Brain pericyte (primary cell): ENCODE results near the gene CHGA.

ENCODE experiments used
- DNase-seq: peaks from one replicate; pipeline ENCODE4 v3.0.0-alpha.2; 2012; ENCODE audit warnings: low read depth, low spot score

The CHGA gene

DNA sequence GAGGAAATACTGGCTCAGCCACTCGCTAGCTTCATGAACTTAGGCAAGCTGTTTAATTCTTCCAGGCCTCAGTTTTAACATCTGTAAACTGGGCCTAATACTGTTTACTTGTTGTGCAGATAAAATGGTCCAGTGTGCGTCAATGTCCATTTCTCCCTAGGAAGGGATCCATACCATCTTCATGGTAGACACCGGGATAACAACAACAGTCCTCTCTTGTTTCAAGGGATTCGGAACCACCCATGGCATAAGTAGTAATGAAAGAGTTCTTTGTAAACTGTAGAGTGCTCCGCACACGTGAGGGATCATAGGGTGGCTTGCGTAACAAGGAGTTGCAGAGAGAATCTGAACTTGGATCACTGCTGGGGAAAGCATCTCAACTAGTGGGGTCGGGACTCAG lies 17.3 kb upstream of the CHGA start:
- no peak for DNase-seq

DNA sequence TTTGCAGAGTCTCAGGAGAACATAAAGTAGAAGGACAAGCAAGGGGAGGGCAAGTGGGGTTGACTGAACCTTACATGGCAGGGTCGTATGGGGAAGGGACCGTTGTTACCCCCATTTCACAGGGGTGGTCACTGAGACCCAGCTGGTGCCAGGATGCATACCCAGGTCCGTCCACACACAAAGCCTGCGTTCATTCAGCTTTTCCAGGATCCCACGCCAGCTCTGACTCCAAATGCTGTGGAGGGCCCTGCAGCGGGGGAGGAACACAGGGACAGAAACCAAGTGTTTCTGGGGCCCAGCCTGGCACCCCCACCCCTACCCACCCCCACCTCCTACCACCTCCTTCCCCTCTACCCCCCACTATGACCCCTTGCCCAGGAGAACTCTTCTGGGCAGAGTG lies 16.5 kb upstream of the CHGA start:
- DNase-seq: no peak

DNA sequence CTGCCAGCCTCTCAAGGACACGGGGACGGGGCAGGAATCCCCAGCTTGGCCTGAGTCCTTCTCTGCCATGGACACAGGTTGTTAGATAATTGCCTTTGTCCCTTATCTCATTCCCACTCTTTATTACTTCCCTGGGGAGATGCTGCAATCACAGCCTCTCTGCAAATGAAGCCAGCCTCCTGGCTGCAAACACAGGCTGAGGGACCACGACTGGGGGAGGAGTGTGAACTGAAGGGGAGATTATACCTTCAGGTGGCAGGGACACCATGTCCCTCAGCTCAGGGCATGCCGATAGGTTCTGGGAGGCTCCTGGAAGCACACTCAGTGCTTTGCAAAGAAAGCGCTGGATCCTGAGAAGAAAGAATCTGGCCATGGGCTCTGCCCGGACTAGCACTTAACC lies 16.1 kb upstream of the CHGA start:
- no peak for DNase-seq

DNA sequence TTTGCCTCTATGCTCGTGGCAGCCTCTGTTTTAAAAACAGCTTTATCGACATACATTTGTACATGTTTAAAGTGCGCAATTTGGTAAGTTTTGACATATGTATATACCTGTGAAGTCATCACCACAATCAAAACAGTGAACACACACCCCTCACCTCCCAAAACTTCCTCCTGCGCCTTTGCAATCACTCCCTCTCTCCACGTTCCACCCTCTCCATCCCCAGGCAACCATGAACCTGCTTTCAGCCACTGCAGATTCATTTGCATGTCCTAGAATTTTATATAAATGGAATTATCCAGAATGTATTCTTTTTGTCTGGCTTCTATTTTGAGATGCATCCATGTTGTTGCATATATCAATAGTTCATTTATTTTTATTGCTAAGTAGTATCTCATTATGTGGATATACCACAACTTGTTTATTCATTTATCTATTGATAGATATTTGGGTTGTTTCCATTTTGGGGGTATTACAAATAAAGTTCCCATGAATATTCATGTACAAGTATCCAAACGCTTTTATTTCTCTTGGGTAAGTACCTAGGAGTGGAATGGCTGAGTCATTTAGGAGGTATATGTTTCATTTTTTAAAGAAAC lies 15.5 kb upstream of the CHGA start:
- DNase-seq: no peak

DNA sequence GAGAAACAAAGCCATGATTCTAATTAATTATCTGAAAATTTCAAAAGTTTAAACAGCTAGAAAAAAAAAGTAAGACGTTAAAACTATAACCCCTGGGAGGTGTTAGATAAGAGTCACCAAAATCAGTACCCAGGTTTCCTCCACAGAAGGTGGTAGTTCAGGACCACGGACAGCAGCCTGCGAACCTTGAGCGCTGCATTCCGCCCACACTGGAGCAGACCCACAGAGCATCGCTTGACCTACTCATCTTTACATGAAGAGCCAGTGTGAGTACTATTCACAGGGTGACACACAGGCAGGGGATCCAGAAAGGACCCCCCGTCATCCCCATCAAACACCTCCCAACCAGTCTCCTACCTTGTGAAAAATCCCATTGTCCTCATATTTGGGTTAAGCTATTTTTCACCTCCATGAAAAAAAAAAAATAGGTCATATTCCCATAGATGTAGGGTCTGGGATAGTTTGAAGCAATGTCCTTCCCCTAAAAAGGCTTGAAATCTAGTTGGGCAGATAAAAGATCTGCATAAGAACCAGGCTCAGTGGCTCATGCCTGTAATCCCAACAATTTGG lies 8.8 kb upstream of the CHGA start:
- no peak for DNase-seq

DNA sequence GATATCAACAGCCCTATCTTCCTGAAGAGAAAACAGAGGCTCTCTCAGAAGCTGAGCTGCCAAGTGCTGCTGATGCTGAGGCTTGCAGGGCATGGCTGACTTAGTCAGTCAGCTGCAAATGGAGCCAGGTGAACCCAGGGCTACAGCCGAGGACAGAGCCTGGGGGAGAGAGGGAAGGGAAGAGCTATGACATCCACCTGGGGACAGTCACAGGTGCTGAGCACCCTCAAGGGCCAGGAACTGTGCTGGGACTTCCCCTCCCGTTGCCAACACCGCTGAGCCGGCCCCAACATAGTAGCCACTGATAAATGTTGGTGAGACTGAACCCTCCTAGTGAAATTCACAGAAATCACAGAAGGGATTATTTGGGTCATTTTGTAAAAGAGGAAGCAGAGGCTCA lies 6.7 kb upstream of the CHGA start:
- no peak for DNase-seq

DNA sequence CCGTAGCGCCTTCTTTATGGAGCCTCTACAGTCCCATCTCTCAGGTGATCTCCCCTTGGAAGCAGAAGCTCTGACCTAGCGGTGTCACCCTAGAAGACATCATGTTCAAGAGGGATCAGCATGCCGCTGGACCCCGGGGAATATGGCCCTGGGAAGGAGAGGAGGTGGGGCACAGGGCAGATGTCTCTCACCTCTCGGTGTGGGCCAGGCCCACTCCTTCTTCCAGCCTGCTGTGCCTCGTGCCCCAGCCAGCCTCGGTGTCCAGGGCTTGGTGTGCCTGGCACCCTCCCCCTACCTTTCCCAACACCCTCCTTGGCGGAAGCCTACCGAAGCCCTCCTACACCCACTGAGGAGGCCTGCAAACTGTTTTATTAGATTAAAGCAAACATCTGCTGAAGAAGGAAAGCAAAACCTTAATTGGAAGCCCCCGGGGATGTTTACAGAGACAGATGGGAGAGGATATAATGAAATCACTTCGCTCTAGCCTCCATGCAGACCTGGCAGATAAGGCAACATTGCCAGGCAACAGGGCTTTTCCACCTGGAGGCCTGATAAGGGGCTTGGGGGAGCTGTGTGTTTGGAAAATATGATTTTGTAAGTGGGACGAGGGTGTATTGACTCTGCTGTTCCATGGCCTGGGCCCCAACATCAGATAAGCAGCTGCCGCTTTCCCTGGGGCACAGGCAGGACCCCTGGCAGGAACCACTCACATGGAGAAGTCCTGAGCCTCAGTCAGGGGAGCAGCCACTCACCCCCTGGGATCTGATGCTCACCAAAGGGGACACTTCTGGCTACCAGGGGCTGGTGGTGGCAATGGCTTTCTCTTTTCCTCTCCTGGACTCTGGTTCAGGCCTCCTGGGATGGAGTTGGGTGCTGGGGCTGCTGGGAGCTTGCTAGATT lies 5.7 kb upstream of the CHGA start:
- DNase-seq: no peak

DNA sequence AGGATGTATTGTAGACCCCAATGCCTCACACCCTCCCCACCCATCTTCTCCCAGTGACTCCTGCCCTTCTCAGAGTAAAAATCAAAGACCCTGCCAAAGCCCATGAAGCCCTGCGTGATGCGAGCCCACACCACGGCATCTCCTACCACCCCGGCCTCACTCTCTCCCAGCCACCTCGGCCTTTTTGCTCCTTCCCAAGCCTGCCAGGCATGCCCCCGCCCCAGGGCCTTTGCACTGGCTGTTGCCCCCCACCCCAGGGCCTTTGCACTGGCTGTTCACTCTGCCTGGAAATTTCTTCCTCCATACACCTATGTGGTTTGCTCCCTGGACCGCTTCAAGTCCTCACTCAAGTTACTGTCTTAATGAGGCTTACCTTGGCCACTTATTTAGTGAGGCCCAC lies 5.0 kb upstream of the CHGA start:
- no peak for DNase-seq

DNA sequence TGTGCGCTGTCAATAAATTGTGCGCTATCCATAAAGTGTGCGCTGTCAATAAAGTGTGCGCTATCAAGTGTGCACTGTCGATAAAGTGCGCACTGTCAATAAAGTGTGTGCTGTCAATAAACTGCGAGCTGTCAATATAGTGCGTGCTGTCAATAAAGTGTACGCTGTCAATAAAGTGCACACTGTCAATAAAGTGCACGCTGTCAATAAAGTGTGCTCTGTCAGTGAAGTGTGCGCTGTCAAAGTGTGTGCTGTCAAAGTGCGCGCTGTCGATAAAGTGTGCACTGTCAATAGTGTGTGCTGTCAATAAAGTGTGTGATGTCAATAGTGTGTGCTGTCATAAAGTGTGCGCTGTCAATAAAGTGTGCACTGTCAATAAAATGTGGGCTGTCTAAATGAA lies 2.9 kb upstream of the CHGA start:
- DNase-seq: no peak

DNA sequence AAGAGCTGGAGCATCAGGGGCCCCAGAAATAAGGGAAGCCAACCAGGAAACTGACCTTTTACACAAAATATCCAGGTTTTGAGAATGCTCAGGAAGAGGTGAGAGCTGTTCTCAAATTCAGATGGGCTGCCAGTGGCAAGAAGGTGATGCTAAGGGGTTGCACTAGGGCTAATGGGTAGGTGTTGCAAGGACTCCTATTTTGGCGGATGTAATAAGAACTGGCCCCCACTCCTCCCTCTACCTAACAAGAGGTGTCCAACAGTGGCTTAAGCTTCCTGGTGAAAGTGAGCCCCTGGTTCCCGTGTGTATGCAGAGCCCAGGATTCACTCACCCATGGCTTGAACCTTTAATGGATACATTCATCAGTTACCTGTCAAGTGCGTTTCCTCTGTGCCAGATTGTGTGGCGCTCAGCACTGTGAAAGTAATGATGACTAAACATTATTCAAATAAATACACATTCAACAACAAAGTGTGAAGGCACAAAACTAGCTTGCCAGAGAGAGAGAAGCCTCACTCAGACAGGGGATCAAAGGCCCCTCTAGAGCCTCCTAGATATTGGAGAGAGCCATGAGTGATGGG lies 705 bp upstream of the CHGA start:
- no peak for DNase-seq

DNA sequence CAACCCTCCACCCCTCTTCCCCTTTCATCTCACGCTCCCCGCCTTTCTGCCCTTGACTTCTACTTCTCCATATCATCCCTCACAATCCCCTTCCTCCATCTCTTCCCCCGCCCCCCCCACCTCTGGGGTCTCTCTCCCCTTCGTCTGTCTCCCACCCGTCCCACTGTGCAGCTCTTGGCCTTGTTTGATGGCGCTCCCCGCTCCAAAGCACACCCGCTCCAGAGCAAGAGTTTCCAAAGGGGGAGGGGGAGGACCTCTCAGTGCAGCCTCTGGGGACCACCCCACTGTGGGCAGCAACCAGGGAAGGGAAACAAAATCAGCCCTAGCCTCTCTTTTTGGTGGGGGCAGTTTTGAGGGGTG lies 774 bp downstream of the CHGA start:
- no peak for DNase-seq

DNA sequence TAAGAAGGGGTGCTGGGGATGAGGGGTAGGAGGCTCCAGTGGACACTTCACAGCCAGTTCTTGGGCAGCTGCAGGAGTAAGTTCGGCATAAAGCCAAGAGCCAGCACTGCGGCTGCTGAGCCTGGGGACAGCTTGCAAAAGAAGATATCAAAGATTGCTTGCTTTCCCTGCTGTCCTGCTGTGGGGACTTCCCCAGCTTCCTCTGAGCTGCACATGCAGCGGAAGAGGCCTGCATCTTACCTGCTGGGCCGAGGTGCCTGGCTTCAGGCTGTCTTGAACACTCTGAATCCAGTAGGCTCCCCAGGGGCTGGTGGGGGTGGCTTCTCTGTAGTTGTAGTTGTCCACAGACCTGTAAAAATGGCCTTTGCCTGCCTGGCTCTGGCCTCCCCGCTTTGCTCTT lies 1.3 kb downstream of the CHGA start:
- no peak for DNase-seq

DNA sequence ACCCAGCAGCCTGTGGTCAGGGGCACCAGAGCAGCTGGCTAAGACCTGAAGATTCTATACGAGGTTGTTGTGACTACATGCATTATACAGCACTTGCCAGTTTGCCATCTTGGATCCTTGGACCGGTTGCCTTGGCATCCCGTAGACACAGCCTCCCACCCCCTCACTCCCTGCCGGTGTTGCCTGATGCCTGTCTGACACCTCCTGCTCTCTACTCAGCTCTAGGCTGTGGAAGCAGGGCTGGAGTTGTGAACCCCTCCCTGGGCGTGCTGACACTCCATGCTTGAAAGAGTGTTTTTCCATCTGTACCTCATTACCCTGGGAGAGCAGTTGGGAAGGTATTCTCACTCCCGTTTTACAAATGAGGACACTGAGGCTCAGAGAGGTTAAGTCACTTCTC lies 2.5 kb downstream of the CHGA start:
- no peak for DNase-seq

DNA sequence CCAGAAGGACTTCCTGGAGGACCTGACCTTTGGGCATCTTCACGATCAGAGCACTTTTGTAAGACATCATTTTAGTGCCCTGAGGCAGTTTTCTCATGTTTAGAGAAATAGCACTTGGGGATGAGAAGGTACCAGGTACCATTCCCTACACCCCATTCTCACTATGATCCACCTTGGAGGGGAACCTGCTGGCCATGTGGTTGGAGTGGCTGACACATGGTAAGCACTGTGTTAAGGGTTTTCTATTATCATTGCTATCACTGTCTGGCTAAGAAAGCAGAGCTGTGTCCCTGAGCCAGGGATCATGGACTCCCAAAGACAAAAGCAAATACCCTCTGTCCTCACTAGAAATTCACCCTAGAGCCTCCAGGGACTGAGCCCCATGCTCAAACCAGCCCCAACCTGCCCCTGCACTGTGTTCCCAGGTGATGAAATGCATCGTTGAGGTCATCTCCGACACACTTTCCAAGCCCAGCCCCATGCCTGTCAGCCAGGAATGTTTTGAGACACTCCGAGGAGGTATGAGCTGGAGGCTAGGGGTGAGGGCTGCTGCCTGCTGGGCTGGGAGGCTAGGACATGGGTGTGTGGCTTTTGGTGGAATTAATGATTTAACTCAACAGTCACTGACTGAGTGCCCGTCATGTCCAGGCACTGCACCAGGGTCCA lies 3.4 kb downstream of the CHGA start:
- no peak for DNase-seq

DNA sequence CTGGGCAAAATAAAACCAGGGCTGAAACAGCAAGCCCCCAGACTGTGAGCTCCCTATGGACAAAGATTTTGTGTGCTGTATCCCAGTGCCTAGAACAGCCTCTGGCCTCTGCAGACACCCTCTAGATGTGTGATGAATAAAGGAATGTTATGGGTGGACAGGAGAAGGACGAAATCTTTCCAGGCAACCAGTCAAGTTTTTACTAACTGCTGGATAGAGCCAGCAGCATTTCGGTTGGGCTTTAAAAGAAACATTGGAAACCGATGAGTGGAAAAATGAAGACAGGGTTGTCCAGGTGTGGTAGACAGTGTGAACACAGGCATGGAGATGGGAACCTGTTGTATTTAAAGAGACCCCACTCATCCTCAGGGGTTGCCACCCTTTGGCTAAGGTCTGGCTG lies 4.0 kb downstream of the CHGA start:
- DNase-seq: no peak

DNA sequence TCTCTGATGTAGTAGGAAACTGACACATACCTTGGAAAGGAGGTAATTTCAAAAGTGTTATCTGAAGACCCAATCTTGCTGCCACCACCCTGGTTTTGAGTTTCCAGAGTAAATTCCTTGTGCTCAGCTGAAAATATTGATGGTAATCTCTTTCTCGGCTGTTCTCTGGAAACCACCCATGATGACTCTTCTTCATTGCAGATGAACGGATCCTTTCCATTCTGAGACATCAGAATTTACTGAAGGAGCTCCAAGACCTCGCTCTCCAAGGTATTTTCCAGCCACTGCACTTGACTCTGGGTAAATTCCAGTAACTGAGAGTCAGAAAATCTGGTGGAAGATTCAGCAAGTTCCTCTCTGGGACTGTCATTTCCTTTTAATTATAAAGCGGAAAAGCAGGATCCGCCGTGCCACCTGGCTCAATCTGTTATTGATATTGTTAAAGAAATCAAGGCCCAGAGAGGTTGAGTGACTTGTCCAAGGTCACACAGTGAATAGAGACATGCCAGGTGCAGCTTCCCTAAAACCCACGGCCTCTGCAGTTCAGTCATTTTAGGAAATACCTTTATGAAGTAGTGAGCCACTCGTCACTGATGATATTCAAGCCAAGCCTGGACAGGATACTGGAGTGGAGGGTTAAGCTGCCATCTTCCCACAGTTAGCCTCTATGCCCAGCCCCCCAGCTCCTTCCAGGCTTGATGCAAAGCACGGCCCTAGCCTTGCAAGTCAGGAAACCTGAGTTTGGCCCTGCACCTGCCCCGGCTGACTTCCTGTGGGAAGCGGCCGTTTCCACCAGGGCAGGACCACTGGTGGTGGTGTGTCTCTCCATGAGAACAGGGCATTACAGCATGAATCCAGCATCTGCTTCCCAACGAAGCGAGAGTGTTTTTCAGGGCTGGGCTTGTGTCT lies 4.7 kb downstream of the CHGA start:
- DNase-seq: no peak

DNA sequence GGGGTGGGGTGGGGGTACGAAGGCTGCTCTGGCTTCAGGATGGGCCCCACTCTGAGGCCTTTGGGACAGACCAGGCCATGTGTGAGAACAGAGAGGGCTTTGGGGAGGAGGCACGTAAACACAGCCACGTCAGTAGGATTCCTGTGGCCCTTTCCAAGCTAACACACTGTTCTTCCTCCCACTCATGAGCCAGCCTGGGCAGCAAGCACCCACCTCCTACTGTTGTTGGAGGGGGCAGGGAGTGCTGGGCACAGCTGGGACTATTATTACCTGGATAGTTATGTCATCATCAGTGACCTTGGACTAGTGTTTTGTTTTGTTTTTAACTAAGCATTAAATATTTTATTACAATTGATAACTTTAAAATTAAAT lies 5.3 kb downstream of the CHGA start:
- no peak for DNase-seq

DNA sequence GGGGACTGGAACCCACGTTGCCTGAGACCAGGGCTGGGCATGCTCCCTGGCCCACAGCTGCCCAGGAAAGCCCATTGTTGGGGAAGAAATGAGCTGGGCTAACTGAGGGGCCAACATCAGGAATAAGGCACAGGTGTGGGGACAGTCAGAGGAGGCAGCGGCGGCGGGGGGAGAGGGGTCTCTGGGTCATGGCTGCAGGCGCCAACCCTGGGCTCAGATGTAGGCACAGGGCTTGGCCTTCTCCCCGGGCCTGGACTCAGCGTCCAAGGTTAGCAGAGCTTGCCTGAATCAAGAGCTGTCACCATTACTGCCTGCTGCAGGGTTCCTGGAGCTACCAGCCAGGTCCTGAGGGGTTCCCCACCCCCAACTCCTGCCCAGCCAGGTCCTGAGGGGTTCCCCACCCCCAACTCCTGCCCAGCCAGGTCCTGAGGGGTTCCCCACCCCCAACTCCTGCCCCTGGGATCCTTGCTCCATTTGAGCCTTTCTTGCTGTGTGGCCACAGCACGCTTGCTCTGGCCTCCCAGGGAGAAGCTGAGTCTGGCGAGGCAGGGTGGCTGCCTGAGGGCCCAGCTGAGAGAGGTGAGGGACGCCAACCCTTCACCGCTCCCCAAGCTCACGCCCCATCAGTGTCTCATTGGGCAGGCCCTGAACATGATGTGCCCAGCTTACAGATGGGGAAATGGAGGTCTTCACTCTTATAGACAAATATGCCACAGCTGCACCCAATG lies 6.2 kb downstream of the CHGA start:
- no peak for DNase-seq

DNA sequence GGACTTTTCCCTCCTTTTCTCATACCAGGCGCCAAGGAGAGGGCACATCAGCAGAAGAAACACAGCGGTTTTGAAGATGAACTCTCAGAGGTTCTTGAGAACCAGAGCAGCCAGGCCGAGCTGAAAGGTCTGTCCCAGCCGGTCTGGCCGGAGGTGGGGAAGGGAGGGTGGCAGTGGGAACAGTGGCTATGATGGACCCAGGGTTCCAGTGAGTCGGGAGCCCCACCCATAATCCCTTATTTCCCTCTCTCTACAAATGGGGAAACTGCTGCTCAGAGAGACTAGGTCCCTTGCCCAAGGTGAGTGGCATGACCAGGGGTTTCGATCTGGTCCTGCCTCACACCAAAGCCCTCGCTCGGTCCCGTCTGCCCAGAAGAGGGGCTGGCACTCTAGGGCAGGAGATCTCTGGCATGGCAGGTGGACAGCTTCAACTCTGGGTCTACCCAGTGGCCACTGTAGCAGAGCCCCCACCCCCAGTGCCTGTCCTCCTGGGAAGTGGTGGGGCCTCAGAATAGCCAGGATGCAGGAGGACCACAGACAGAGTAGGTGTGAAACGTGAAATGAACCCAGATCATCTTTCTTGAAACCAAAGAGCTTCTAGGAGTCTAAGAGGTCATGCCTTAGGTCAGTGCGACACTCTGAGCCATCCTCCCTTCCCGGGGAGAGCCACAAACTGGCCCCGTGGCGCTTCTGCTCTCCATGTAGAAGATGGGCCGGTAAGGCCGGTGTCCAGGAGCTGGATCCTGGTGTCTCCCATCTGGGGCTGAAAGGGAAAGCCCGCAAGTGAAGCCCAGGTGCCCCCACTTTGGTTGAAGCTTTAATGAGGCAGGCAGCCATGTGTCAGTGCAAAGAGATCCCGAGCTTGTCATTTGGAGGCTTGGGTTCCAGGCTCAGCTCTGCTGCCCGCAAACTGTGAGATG lies 7.0 kb downstream of the CHGA start:
- no peak for DNase-seq
